Neuron (in vitro differentiated cells): Measurements from ENCODE around the gene DTX3.

ENCODE experiments used
- H2AFZ ChIP-seq: one replicate; pipeline ENCODE4 v1.6.1; 2013; ENCODE audit warnings: low read depth, mild to moderate bottlenecking, inconsistent platforms, low read length, moderate library complexity
- H3K27me3 ChIP-seq: one replicate; pipeline ENCODE4 v1.6.1; 2013; ENCODE audit warnings: low read length; ENCODE audit not compliant: insufficient read depth
- H3K36me3 ChIP-seq: one replicate; pipeline ENCODE4 v1.6.1; 2013; ENCODE audit warnings: low read length; ENCODE audit not compliant: insufficient read depth
- H3K4me1 ChIP-seq: one replicate; pipeline ENCODE4 v1.6.1; 2013; ENCODE audit warnings: low read length; ENCODE audit not compliant: insufficient read depth
- H3K4me3 ChIP-seq: 2 replicates; pipeline ENCODE4 v1.5.1; 2013; ENCODE audit warnings: mild to moderate bottlenecking, low read length, moderate library complexity
- H3K9me3 ChIP-seq: one replicate; pipeline ENCODE4 v1.6.1; 2013; ENCODE audit warnings: low read length

Gene DTX3

DNA sequence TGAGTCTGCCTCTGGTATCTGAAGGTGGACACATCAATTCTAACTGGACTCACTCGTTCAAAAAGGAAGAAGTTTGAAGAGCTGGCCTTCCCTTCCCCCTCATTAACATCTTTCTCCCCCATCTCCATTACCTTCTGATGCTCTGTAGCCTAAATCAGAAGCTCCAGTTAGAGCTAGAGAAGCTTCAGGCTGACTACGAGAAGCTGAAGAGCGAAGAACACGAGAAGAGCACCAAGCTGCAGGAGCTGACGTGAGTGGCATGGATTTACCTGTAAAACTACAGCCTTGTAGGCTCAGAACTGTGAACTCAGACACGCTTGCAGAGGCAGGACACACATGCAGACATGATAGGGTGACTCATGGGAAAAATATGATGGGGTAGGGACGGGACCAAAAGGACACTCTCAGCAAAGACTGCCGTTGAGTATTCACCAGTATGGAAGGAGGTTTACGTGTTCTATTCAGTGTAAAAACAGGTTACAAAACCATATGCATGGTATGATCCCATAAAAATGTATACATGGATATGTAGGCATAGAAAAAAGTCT is 27.9 kb upstream of the DTX3 start:
- Histone ChIP-seq H3K4me3 (no peak overlapping the region), H2AFZ (no peak overlapping the region), H3K27me3 (no peaks in the 10 kb centered on the region), H3K36me3 (peaks cover 74% of the 10 kb centered on the region), H3K9me3 (no peaks in the 10 kb centered on the region), H3K4me1 (no peaks in the 10 kb centered on the region)

DNA sequence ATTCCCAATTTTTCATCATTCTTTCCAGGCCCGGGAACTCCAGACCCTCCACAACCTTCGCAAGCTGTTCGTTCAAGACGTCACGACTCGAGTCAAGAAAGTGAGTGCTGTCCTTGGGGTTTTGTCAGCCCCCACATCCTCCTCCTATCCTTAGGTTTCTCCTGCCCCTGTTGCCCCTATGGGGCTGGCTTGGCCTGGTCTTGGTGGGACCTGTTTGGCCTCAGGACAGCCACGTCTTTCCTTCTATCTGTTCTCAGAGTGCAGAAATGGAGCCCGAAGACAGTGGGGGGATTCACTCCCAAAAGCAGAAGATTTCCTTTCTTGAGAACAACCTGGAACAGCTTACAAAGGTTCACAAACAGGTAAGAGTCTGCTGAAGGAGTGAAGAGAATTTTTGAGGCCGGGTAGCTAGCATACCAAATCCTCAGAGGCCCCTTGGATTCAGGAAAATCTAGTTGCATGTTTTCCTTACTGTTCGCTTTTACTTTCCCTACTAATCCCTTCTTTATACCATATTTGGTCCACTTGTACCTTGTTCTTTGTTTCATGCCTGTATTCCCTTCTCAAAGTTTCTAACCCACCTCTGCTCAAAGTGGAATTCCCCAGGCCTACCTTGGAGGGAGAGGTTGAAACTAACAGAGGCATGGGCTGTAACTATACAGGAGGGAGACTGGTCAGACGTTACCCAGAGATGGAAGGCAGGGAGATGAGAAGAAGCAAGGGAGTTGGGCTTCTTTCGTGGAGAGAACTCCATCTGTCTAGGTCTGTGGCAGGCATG is 26.5 kb upstream of the DTX3 start:
- no peaks in the 10 kb centered on the region for H3K27me3 ChIP-seq
- peaks cover 70% of the 10 kb centered on the region for H3K36me3 ChIP-seq

DNA sequence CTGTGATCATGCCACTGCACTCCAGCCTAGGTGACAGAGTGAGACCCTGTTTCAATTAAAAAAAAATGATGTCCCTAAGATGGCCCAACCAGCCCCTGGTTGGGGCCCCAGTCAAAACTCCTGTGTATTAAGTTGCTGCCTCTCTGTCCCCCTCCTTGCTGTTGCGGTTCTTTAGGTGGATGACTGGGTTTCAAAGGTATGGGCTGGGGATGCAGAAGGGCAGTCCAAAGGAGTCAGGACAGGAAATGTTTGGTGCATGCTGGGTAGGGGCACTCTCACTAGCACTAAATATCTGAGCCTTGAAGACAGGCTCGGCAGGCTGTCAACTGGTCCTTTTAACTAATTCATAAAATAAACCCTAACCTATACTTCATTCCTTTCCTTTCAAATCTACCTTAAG is 25.6 kb upstream of the DTX3 start:
- Histone ChIP-seq H3K4me1 (no peaks in the 10 kb centered on the region), H3K4me3 (no peak overlapping the region), H3K9me3 (no peaks in the 10 kb centered on the region), H2AFZ (no peak overlapping the region), H3K27me3 (no peaks in the 10 kb centered on the region), H3K36me3 (peaks cover 68% of the 10 kb centered on the region)

More for the DNA sequence above, 26.5 kb upstream of the DTX3 start:
- H3K4me1 ChIP-seq, result no peaks in the 10 kb centered on the region
- no peak overlapping the region for H3K4me3 ChIP-seq
- H2AFZ ChIP-seq, result no peak overlapping the region
- no peaks in the 10 kb centered on the region for H3K9me3 ChIP-seq

DNA sequence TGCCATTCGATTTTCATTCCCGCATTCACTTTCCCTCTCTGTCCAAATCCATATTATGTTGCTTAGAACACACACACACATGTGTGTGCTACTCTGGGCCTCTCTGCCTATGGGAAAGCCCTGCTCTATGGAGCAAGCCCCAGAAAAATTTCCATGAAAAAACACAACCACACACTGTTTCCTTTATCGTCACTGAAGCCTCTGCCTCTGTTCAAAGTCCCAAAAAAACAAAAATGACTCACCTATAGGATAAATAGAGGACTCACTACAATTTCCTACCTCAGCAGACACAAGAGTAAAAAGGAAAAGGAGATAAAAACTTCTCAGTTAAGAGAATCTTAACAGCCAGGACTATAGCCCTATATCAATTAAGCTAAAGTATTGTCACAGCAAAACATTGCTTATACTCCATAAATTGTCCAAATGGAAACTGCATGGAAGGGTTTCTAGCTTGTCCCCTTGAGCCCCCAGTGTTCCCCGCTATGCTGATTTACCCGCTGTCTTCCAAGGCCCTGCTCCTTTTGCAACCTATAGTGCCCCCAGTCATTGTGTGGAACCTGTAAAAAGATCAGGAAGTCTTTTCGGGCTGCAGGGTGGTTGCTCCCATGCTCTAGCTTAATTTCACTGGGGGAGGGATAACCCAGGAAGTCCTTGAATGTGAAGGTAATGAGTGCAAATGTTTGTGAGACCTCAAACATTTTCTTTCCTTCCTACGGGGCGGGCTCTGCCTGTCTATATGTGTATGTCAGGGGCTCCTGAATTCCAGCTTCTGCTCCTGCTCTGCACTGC is 24.8 kb upstream of the DTX3 start:
- H2AFZ ChIP-seq, result no peak overlapping the region
- H3K4me1 ChIP-seq, result no peaks in the 10 kb centered on the region
- H3K4me3 ChIP-seq, result no peak overlapping the region
- H3K27me3 ChIP-seq, result no peaks in the 10 kb centered on the region
- no peaks in the 10 kb centered on the region for H3K9me3 ChIP-seq
- H3K36me3 ChIP-seq, result peaks cover 65% of the 10 kb centered on the region

DNA sequence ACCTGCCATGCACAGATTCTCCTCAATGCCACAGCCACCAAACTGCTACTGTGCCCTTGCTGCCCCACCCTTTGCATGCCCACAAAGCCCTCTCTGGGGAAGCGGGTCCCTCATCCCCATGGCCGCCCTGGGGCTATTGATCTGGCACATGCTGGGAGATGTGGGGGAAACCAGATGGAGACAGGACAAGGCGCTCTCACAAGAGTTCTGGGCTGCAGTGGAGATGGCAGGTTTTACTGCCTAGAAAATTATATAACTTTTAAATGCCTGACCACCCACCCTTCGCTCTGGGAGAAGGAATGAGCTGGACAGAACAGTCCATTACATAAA is 24.2 kb upstream of the DTX3 start:
- Histone ChIP-seq H3K27me3 (no peaks in the 10 kb centered on the region), H3K4me1 (no peaks in the 10 kb centered on the region), H3K9me3 (no peaks in the 10 kb centered on the region)

DNA sequence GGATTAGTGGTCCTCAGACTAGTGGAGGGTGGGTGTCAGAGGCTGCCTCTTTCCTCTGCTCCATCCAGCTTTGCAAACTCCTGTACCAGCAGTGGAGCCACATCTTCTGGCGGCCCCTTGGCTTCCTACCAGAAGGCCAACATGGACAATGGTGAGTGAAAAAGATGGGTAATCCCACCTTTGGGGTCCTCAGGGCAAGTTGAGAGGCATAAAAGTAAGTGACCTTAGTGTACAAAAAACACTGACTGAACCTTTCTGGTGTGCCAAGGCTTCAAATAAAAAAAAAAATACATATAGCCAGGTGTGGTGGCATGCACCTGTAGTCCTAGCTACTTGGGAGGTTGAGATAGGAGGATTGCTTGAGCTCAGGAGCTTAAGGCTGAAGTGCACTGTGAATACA is 22.8 kb upstream of the DTX3 start:
- H3K36me3 ChIP-seq, result peaks cover 52% of the 10 kb centered on the region
- no peaks in the 10 kb centered on the region for H3K27me3 ChIP-seq
- no peaks in the 10 kb centered on the region for H3K4me1 ChIP-seq
- no peaks in the 10 kb centered on the region for H3K9me3 ChIP-seq
- no peak overlapping the region for H3K4me3 ChIP-seq
- H2AFZ ChIP-seq, result no peak overlapping the region

More for the DNA sequence above, 24.2 kb upstream of the DTX3 start:
- Histone ChIP-seq H3K4me3 (no peak overlapping the region), H3K36me3 (peaks cover 60% of the 10 kb centered on the region), H2AFZ (no peak overlapping the region)

DNA sequence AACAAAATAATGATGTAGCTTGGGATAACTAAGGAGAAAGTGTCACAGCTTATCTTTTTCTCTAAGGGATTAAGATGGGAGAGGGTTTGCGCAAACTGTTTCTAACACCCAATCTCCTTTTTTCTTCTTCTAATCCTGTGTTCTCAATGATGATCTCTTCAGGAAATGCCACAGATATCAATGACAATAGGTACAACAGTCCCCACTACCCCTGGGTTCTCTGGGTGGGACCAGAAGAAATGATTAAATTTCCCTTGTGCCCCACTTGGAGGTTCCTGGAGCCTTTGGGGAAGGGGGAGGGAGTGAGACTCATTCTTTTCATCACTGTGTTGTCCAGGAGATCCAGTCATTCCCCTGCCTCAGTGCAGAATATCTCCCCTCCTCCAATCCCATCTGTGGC is 22.2 kb upstream of the DTX3 start:
- no peak overlapping the region for H3K4me3 ChIP-seq
- no peaks in the 10 kb centered on the region for H3K27me3 ChIP-seq
- H3K36me3 ChIP-seq, result peaks cover 49% of the 10 kb centered on the region
- no peaks in the 10 kb centered on the region for H3K9me3 ChIP-seq
- H3K4me1 ChIP-seq, result no peaks in the 10 kb centered on the region
- H2AFZ ChIP-seq, result no peak overlapping the region

DNA sequence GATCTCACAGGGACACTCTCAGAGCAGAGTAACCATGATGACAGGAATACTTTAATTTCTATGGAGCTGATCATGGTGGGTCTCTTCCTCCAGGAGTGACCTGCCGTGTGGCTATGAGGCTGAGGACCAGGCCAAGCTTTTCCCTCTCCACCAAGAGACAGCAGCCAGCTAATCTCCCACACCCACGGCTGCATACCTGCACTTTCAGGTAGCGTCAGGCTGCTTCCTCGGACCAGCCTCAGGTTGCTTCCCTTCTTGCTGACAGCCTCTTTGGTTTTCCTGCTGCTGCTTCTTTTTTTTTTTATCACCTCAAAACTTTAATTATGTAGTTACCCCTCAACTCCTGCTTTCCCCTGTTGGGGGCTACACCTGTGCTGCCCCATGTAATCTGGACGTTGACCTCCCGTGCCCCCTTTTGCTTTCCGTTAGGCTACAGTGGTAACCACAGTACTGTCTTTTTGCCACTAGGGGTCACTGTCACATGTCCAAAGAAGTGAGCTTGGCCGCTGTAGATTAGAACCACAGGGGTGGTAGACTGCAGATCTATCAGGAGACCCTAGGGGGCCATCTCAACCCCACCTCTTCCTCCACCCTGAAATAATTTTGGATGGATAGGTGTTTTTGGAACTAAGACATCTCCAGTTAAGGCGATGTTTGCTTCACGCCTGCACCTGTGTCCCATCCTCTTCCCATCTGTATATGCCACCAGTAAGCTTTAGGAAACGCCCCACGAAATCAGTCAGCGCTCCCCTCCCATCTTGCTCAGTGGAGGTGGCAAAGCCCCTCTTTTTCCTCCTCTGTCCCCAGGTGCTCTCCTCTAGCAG is 21.4 kb upstream of the DTX3 start:
- Histone ChIP-seq H3K4me3 (no peak overlapping the region), H2AFZ (no peak overlapping the region), H3K27me3 (no peaks in the 10 kb centered on the region), H3K36me3 (peaks cover 42% of the 10 kb centered on the region), H3K9me3 (no peaks in the 10 kb centered on the region), H3K4me1 (no peaks in the 10 kb centered on the region)

DNA sequence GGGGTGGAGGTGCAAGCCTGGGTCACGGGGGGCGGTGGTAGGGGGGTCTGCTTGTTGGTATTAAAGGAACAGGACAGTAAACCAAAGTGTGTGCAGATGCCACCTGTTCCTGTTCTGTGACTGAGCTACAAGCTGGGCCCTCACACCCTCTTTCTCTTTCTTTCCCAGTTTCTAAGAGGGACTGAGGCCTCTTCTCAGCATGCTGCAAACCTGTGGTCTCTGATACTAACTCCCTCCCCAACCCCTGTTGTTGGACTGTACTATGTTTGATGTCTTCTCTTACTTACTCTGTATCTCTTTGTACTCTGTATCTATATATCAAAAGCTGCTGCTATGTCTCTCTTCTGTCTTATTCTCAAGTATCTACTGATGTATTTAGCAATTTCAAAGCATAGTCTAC is 20.6 kb upstream of the DTX3 start:
- Histone ChIP-seq H3K36me3 (peaks cover 38% of the 10 kb centered on the region), H3K4me3 (no peak overlapping the region), H2AFZ (no peak overlapping the region), H3K4me1 (no peaks in the 10 kb centered on the region), H3K9me3 (no peaks in the 10 kb centered on the region), H3K27me3 (no peaks in the 10 kb centered on the region)

DNA sequence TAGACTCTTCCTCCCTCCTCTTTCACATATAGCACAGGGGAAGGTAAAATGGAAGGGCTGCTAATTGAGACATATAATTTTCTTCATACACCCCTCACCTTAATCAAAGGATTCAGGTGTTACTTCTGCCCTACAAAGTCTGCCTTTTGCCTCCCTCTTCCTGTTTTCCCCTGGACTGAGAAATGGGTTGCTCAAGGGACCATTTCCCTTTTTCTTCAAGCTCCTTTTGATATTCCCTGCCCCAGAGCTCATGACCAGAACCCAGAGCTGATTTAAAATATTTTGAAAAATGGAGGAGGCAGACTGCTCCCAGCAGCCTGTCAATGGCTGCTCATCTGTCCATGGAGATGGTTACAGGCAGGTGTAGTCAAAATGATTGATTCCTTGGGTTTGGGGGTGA is 19.9 kb upstream of the DTX3 start:
- Histone ChIP-seq H3K9me3 (no peaks in the 10 kb centered on the region), H3K36me3 (peaks cover 34% of the 10 kb centered on the region), H3K27me3 (no peaks in the 10 kb centered on the region), H3K4me3 (no peak overlapping the region), H3K4me1 (no peaks in the 10 kb centered on the region), H2AFZ (no peak overlapping the region)

DNA sequence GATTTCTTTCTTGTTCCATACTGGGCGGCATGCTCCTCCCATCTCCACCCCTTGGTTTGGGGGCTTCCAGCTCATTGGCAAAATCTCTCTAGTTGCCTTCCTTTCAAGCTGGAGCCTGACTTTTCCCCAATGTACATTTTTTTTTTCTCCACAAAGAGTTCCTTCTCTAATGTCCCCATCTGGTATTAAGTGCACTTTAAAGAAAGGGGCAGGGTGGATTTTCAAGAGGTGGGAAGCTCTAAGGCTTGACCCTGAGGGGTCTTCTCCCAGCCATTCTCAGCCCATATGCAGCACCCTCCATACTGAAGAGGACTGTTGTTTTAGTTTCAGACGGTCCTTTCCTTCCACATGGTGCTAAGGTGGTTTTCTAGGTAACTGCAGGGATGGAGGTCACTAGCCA is 19.5 kb upstream of the DTX3 start:
- no peaks in the 10 kb centered on the region for H3K27me3 ChIP-seq
- no peaks in the 10 kb centered on the region for H3K9me3 ChIP-seq
- H2AFZ ChIP-seq, result no peak overlapping the region
- H3K4me3 ChIP-seq, result no peak overlapping the region
- H3K36me3 ChIP-seq, result peaks cover 30% of the 10 kb centered on the region
- H3K4me1 ChIP-seq, result no peaks in the 10 kb centered on the region

DNA sequence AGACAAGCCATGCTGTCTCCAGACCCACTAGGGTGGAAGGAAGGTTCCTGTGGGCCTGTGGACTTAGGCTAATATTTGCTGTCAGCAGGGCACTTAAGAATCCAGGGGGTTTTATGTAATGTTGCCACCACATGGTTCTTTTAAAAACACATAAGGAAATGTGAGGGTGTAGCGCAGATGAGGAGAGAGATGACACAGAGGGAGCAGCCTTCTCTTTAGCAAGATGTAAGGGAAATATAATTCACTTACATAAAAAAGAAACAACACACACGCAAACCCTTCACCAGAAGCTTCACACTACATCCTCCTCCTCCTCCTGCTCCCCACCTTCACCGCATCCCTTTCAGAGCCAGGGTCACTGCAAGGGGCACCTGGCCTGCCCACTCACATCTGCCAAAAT is 18.5 kb upstream of the DTX3 start:
- H3K27me3 ChIP-seq, result no peaks in the 10 kb centered on the region
- no peak overlapping the region for H3K4me3 ChIP-seq

More for the DNA sequence above, 18.5 kb upstream of the DTX3 start:
- Histone ChIP-seq H3K9me3 (no peaks in the 10 kb centered on the region), H3K36me3 (peaks cover 22% of the 10 kb centered on the region), H2AFZ (no peak overlapping the region), H3K4me1 (peaks cover 3% of the 10 kb centered on the region)
